WTC11 (cell line): ENCODE data around the gene SOX5. TPM values are rescaled to one million over a fixed set of nuclear protein-coding genes. Genes with fewer than 3 reads are reported as not detected.

Experiments
- ATAC-seq: fragments of 200-7000 bp; cut with Tn5 transposase; 2 replicates; pipeline ENCODE4 v1.10.0; 2021; ENCODE audit warnings: mild to moderate bottlenecking, moderate library complexity
- CTCF ChIA-PET: fragments of 300-600 bp; sonication (Branson Sonifier 250); formaldehyde crosslinking; loops from one replicate; lab custom pipeline; 2021; ENCODE audit warnings: antibody characterized with exemption; lab: Charles Lee
- POLR2A ChIA-PET: fragments of 350-600 bp; sonication (Branson Sonifier 250); formaldehyde crosslinking; loops from one replicate; lab custom pipeline; 2021; ENCODE audit warnings: antibody characterized with exemption; lab: Charles Lee
- DNase-seq: peaks from one replicate; pipeline ENCODE4 v3.0.0; 2021; ENCODE audit warnings: low spot score
- H3K27ac Mint-ChIP-seq: 2 replicates; pipeline ENCODE4 v1.8.0; 2021; ENCODE audit warnings: mixed read lengths
- H3K27me3 Mint-ChIP-seq: 2 replicates; pipeline ENCODE4 v1.8.0; 2021; ENCODE audit warnings: low read depth, mild to moderate bottlenecking, moderate library complexity, mixed read lengths
- H3K36me3 Mint-ChIP-seq: 2 replicates; pipeline ENCODE4 v1.8.0; 2021; ENCODE audit warnings: mixed read lengths
- H3K4me1 Mint-ChIP-seq: 2 replicates; pipeline ENCODE4 v1.8.0; 2022; ENCODE audit warnings: mixed read lengths
- H3K4me3 Mint-ChIP-seq: 2 replicates; pipeline ENCODE4 v1.8.0; 2021; ENCODE audit warnings: mild to moderate bottlenecking, moderate library complexity, mixed read lengths
- H3K9me3 Mint-ChIP-seq: 2 replicates; pipeline ENCODE4 v1.8.0; 2021; ENCODE audit warnings: mixed read lengths
- ATF2 ChIP-seq: sonication (generic); formaldehyde crosslinking; IDR thresholded peaks from 2 replicates; pipeline ENCODE4 v1.8.1; 2022; ENCODE audit warnings: low read depth, missing genetic modification reagents, borderline replicate concordance
- ATF6 ChIP-seq: sonication (generic); formaldehyde crosslinking; IDR thresholded peaks from 2 replicates; pipeline ENCODE4 v1.8.1; 2023; ENCODE audit warnings: mild to moderate bottlenecking, missing genetic modification reagents
- CBFB ChIP-seq: sonication (generic); formaldehyde crosslinking; IDR thresholded peaks from 2 replicates; pipeline ENCODE4 v1.8.1; 2022; ENCODE audit warnings: mild to moderate bottlenecking, low read depth, missing genetic modification reagents
- FOXP1 ChIP-seq: sonication (generic); formaldehyde crosslinking; IDR thresholded peaks from 2 replicates; pipeline ENCODE4 v1.8.0; 2022; ENCODE audit warnings: missing genetic modification reagents, mild to moderate bottlenecking, moderate library complexity, borderline replicate concordance
- GABPB1 ChIP-seq: sonication (generic); formaldehyde crosslinking; IDR thresholded peaks from 2 replicates; pipeline ENCODE4 v1.8.1; 2023; ENCODE audit warnings: mild to moderate bottlenecking, missing genetic modification reagents
- IRF1 ChIP-seq: sonication (generic); formaldehyde crosslinking; IDR thresholded peaks from 2 replicates; pipeline ENCODE4 v1.8.0; 2023; ENCODE audit warnings: missing genetic modification reagents
- MXD4 ChIP-seq: fragments of 250-450 bp; sonication (Bioruptor Pico); IDR thresholded peaks from 2 replicates; pipeline ENCODE4 v1.8.0; 2021; ENCODE audit warnings: mild to moderate bottlenecking, moderate library complexity, borderline replicate concordance
- NR1H2 ChIP-seq: sonication (generic); formaldehyde crosslinking; IDR thresholded peaks from 2 replicates; pipeline ENCODE4 v1.9.0; 2021; ENCODE audit warnings: mild to moderate bottlenecking, moderate library complexity, missing genetic modification reagents
- RELA ChIP-seq: sonication (generic); formaldehyde crosslinking; IDR thresholded peaks from 2 replicates; pipeline ENCODE4 v1.8.1; 2022; ENCODE audit warnings: missing genetic modification reagents, mild to moderate bottlenecking, borderline replicate concordance
- SMAD3 ChIP-seq: sonication (generic); formaldehyde crosslinking; IDR thresholded peaks from 2 replicates; pipeline ENCODE4 v1.8.0; 2022; ENCODE audit warnings: missing genetic modification reagents, mild to moderate bottlenecking, borderline replicate concordance
- TEAD1 ChIP-seq: sonication (generic); formaldehyde crosslinking; IDR thresholded peaks from 2 replicates; pipeline ENCODE4 v1.8.0; 2022; ENCODE audit warnings: mild to moderate bottlenecking, missing genetic modification reagents
- ZNF532 ChIP-seq: fragments of 250-450 bp; sonication (Bioruptor Pico); IDR thresholded peaks from 2 replicates; pipeline ENCODE4 v1.9.0; 2021; ENCODE audit warnings: mild to moderate bottlenecking, borderline replicate concordance
- total RNA-seq: library from RNA; stranded (reverse); gene quantifications from 3 replicates; pipeline ENCODE4 v1.2.3, GENCODE V29; 2021
- TF ChIP-seq, protein P1 (sequence below): sonication (generic); formaldehyde crosslinking; IDR thresholded peaks from 2 replicates; pipeline ENCODE4 v1.8.1; 2023; ENCODE audit warnings: mild to moderate bottlenecking, missing genetic modification reagents

The SOX5 gene
- total RNA-seq, 1 experiment from 2014 or later, result 2.3 TPM

- TF ChIP-seq MXD4 (CRISPR knock-in tag) (no peak), GABPB1 (CRISPR knock-in tag) (no peak)
Measured at GRCh38 chr12:23655112-23655511, 294.4 kb downstream of the SOX5 start (continued).

DNA sequence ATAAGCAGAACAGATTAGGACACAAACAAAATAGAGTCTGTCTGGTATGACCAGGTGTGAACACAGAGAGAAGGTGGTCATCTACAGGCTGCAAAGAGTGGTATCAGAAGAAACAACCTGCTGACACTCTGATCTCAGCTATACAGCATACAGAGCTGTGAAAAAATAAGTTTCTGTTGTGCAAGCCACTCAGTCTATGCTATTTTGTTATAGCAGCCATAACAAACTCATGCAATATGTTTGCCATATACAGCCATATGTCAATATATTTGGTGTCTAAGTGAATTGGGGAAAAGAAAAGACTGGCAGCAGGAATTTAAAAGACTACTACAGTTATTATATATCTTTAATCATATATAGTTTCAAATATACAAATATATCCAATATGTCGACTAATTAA is 300.9 kb downstream of the SOX5 start:
- H3K27ac Mint-ChIP-seq, result no peak overlapping the region
- no peak for TF ChIP-seq ATF2 (CRISPR knock-in tag)
- no peak for TF ChIP-seq ATF6 (CRISPR knock-in tag)
- peaks cover 12% of the 10 kb centered on the region; the same call in 1 of the 2 replicates for H3K36me3 Mint-ChIP-seq
- no peak overlapping the region for H3K4me3 Mint-ChIP-seq
- no peaks in the 10 kb centered on the region for H3K27me3 Mint-ChIP-seq
- POLR2A ChIA-PET, result no interaction called here
- ATAC-seq, result no peak
- DNase-seq, result no peak
- H3K4me1 Mint-ChIP-seq, result peaks cover 4% of the 10 kb centered on the region
- CTCF ChIA-PET, result no interaction called here
- H3K9me3 Mint-ChIP-seq, result peaks cover 17% of the 10 kb centered on the region

DNA sequence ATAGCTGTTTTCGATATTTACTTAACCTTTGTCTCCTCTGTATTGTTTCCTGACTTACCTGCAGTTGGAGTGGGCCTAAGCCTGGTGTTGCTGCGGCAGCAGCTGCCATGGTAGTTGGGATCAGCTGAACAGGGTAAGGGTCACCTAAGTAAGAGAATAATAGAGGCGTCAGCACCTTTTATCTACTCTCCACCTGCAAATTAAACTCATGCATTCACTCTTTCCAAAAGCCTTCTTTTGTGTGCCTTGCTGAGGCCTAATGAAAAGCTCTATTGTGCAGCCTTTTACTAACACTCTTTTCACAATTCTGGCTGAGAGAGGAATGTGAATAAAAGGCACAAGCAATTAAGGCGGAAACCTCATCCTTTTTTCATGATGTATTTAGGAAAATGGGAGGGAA is 308.7 kb downstream of the SOX5 start:
- no peaks in the 10 kb centered on the region for H3K27me3 Mint-ChIP-seq
- POLR2A ChIA-PET, result interaction anchor here (0.7 kb wide), 1 partner anchor 169 kb away, joined by 3 read pairs; no protein-coding TSS in a partner anchor
- TF ChIP-seq, protein P1, sequence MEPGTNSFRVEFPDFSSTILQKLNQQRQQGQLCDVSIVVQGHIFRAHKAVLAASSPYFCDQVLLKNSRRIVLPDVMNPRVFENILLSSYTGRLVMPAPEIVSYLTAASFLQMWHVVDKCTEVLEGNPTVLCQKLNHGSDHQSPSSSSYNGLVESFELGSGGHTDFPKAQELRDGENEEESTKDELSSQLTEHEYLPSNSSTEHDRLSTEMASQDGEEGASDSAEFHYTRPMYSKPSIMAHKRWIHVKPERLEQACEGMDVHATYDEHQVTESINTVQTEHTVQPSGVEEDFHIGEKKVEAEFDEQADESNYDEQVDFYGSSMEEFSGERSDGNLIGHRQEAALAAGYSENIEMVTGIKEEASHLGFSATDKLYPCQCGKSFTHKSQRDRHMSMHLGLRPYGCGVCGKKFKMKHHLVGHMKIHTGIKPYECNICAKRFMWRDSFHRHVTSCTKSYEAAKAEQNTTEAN (CRISPR knock-in tag), result peak; percentile 98
- peak; percentile 25; the same call in 1 of the 2 replicates for TF ChIP-seq TEAD1
- no peak for TF ChIP-seq RELA (CRISPR knock-in tag)
- TF ChIP-seq NR1H2, result no peak
- no peak for TF ChIP-seq CBFB (CRISPR knock-in tag)
- no peak for TF ChIP-seq FOXP1
- TF ChIP-seq, all 79 proteins: peak for 2
- Mint-ChIP-seq H3K4me1 (peaks cover 47% of the 10 kb centered on the region), H3K27ac (peak overlapping the region; percentile 97), H3K36me3 (no peaks in the 10 kb centered on the region), H3K9me3 (0 out of 2 replicates have a peak, but pooled peaks cover 9% of the 10 kb centered on the region), H3K4me3 (peak overlapping the region; percentile 44)
- CTCF ChIA-PET, result no interaction called here
- DNase-seq (peak; percentile 11), ATAC-seq (peak; percentile 95)

- ChIA-PET POLR2A (no interaction called here), CTCF (no interaction called here)
- DNase-seq, result no peak
- Mint-ChIP-seq H3K4me1 (peaks cover 31% of the 10 kb centered on the region), H3K27ac (no peak overlapping the region; the same call in 1 of the 2 replicates), H3K36me3 (no peaks in the 10 kb centered on the region), H3K27me3 (no peaks in the 10 kb centered on the region), H3K4me3 (no peak overlapping the region), H3K9me3 (0 out of 2 replicates have a peak, but pooled peaks cover 3% of the 10 kb centered on the region)
- no peak for TF ChIP-seq IRF1
- TF ChIP-seq ZNF532 (CRISPR knock-in tag), result no peak
- no peak for TF ChIP-seq SMAD3
- no peak for TF ChIP-seq MXD4 (CRISPR knock-in tag)
- no peak for ATAC-seq
Measured at GRCh38 chr12:23634344-23634743, 315.1 kb downstream of the SOX5 start.
